A673 (cell line): ENCODE results near the gene EXD2. TPM values are rescaled to one million over a fixed set of nuclear protein-coding genes. Genes with fewer than 3 reads are reported as not detected.
"Not testable (repeated sequence)": the region's sequence is repeated elsewhere in the genome, so short reads cannot be mapped to it uniquely, and the experiment has no call there.

Source experiments
- BruUV-seq: library from RNA; stranded (reverse); fragments of 400-500 nt; replicated peaks from 2 replicates; lab custom pipeline; 2021; lab: Mats Ljungman, UMichigan
- CTCF ChIA-PET: fragments of 300-600 bp; sonication (Branson Sonifier 250); formaldehyde crosslinking; loops from one replicate; lab custom pipeline; 2022; ENCODE audit warnings: antibody characterized with exemption; lab: Charles Lee
- POLR2A ChIA-PET: fragments of 300-600 bp; sonication (Branson Sonifier 250); formaldehyde crosslinking; loops from one replicate; lab custom pipeline; 2022; ENCODE audit warnings: antibody characterized with exemption; ENCODE audit not compliant: low non-redundant PET; lab: Charles Lee
- DNase-seq: peaks from one replicate; pipeline ENCODE4 v3.0.0-alpha.2; 2015; ENCODE audit warnings: low spot score
- H3K27ac ChIP-seq: fragments of 200-600 bp; sonication (generic); 2 replicates; pipeline ENCODE4 v1.5.1; 2016; ENCODE audit warnings: mixed run types, low read depth, mild to moderate bottlenecking, mixed read lengths, antibody characterized with exemption, low read length; ENCODE audit not compliant: poor library complexity, severe bottlenecking
- H3K27me3 ChIP-seq: fragments of 200-600 bp; sonication (generic); replicated peaks from 2 replicates; pipeline ENCODE4 v1.6.1; 2017; ENCODE audit warnings: mixed run types, low read depth, mild to moderate bottlenecking, mixed read lengths, antibody characterized with exemption, low read length; ENCODE audit not compliant: insufficient read depth, poor library complexity
- H3K36me3 ChIP-seq: fragments of 200-600 bp; sonication (generic); 2 replicates; pipeline ENCODE4 v1.6.1; 2016; ENCODE audit warnings: mixed run types, mild to moderate bottlenecking, mixed read lengths, antibody characterized with exemption, low read length; ENCODE audit not compliant: insufficient read depth, poor library complexity, severe bottlenecking
- H3K4me1 ChIP-seq: fragments of 200-600 bp; sonication (generic); 2 replicates; pipeline ENCODE4 v1.6.1; 2017; ENCODE audit warnings: mixed run types, mild to moderate bottlenecking, mixed read lengths, antibody characterized with exemption, low read length; ENCODE audit not compliant: insufficient read depth, poor library complexity, severe bottlenecking
- H3K4me3 ChIP-seq: fragments of 200-600 bp; sonication (generic); 2 replicates; pipeline ENCODE4 v1.5.1; 2016; ENCODE audit warnings: low read depth, mixed run types, mild to moderate bottlenecking, mixed read lengths, low read length; ENCODE audit not compliant: poor library complexity, severe bottlenecking
- H3K9me3 ChIP-seq: fragments of 200-600 bp; sonication (generic); 2 replicates; pipeline ENCODE4 v1.6.1; 2016; ENCODE audit warnings: mixed run types, low read depth, mild to moderate bottlenecking, mixed read lengths, antibody characterized with exemption, low read length; ENCODE audit not compliant: poor library complexity, severe bottlenecking
- EZH2 ChIP-seq: fragments of 200-600 bp; sonication (generic); IDR thresholded peaks from 2 replicates; pipeline ENCODE4 v1.6.1; 2017; ENCODE audit warnings: borderline replicate concordance, low read depth, mild to moderate bottlenecking, mixed read lengths, antibody characterized with exemption, low read length; ENCODE audit not compliant: poor library complexity, severe bottlenecking
- intact Hi-C: fragments of 100-400 bp; cut with micrococcal nuclease; formaldehyde crosslinking; loops from one replicate; pipeline ENCODE4 v1.10.0; 2022; ENCODE audit not compliant: unreplicated experiment
- total RNA-seq: library from RNA; stranded (reverse); gene quantifications from 2 replicates; pipeline ENCODE4 v1.2.3, GENCODE V29; 2021
- TF ChIP-seq, protein P1 (sequence below): fragments of 300-800, 200-600 bp; sonication (generic); conservative IDR thresholded peaks from 2 replicates; pipeline ENCODE4 v1.5.1; 2017; ENCODE audit warnings: low read depth, mild to moderate bottlenecking, antibody characterized with exemption, low read length, moderate library complexity, mixed read lengths

The EXD2 gene
- total RNA-seq, 1 experiment from 2014 or later = 8.1 TPM

DNA sequence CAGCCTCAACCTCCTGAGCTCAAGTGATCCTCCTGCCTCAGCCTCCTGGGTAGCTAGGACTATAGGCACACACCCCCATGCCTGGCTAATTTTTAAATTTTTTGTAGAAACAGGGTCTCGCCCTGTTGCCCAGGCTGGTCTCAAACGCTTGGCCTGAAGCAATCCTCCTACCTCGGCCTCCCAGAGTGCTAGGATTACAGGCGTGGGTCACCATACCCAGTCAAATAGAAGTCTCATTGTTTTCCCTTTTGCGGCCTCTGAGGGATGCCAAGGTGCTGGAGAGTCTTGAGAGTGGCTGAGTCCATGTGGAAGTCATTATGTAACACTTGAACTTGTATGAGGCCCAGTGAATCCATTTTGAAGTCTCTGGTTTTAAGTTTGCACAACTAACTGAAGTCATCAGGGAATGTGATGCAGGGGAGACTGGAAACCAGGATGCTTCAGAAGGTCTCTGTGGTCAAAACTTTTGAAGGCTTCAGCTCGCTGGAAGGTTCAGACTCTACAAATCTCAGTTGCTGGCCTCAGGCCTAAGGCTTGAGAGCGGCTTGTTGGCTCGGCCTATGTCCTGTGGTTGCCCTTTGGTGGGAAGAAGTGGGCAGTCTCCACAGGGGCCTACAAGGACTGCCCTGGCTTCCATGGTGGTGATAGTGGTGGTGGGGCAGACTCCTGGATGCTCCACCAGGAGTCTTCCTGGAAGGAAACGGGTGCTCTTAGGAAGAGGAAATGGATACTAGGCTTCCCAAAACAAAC, 97.8 kb downstream of the EXD2 start:
- no peak overlapping the region for H3K4me3 ChIP-seq
- ChIA-PET CTCF (no interaction called here), POLR2A (no interaction called here)
- H3K9me3 ChIP-seq = no peaks in the 10 kb centered on the region
- DNase-seq = no peak
- intact Hi-C loops = no loop called here
- no peak overlapping the region for H3K27ac ChIP-seq
- BruUV-seq = no TSS peak
- H3K36me3 ChIP-seq = no peaks in the 10 kb centered on the region
- TF ChIP-seq, protein P1, sequence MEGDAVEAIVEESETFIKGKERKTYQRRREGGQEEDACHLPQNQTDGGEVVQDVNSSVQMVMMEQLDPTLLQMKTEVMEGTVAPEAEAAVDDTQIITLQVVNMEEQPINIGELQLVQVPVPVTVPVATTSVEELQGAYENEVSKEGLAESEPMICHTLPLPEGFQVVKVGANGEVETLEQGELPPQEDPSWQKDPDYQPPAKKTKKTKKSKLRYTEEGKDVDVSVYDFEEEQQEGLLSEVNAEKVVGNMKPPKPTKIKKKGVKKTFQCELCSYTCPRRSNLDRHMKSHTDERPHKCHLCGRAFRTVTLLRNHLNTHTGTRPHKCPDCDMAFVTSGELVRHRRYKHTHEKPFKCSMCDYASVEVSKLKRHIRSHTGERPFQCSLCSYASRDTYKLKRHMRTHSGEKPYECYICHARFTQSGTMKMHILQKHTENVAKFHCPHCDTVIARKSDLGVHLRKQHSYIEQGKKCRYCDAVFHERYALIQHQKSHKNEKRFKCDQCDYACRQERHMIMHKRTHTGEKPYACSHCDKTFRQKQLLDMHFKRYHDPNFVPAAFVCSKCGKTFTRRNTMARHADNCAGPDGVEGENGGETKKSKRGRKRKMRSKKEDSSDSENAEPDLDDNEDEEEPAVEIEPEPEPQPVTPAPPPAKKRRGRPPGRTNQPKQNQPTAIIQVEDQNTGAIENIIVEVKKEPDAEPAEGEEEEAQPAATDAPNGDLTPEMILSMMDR = no peak
- TF ChIP-seq EZH2 = no peak
- H3K4me1 ChIP-seq = no peaks in the 10 kb centered on the region
- no peaks in the 10 kb centered on the region for H3K27me3 ChIP-seq

DNA sequence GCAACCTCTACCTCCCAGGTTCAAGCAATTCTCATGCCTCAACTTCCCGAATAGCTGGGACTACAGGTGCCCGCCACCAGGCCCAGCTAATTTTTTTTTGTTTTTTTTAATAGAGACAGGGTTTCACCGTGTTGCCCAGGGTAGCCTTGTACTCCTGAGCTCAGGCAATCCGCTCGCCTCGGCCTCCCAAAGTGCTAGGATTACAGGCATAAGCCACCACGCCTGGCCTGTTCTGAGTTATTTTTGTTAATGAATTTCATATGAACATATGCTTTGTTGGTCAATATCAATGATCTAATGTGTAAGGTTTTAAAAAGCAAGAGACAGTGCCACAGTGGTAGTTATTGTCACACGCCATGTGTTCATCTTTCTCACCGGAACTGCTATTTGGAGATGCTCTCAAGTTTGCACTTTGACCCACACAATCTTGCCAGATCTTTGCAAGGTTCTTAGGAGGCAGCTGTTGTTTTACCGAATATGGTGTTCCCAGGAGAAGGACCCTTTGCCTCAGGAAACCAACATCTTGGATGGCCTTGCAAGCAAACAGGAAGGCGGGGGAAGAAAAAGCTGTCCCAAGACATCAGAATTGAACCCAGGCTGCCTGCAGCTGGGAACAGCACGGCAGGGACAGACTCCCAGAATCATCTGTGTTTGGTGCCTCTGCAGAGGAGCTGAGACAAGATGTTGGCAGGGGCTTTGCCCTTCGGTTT, 98.7 kb downstream of the EXD2 start:
- intact Hi-C loops = no loop called here
- no TSS peak for BruUV-seq
- CTCF ChIA-PET = no interaction called here
- H3K9me3 ChIP-seq = no peaks in the 10 kb centered on the region
- TF ChIP-seq, protein P1 = no peak
- TF ChIP-seq EZH2 = no peak
- no peaks in the 10 kb centered on the region for H3K36me3 ChIP-seq
- POLR2A ChIA-PET = no interaction called here
- no peak overlapping the region for H3K27ac ChIP-seq
- no peaks in the 10 kb centered on the region for H3K27me3 ChIP-seq
- no peak overlapping the region for H3K4me3 ChIP-seq
- H3K4me1 ChIP-seq = no peaks in the 10 kb centered on the region
- no peak for DNase-seq

DNA sequence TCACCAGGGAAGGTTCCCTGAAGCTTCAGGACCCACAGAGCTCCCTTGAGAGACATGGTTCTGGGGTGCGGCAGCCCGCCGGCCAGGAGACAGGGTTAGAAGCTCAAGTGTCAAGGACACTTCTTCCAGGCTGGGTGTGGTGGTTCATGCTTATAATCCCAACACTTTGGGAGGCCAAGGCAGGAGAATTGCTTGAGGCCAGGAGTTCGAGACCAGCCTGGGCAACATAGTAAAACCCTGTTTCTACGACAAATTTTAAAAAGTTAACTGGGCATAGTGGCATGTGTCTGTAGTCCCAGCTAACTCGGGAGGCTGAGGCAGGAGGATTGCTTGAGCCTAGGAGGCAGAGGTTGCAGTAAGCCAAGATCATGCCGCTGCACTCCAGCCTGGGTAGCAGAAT, 99.6 kb downstream of the EXD2 start:
- H3K4me3 ChIP-seq, H3K4me1 ChIP-seq, POLR2A ChIA-PET, H3K9me3 ChIP-seq, BruUV-seq, H3K27ac ChIP-seq, CTCF ChIA-PET, intact Hi-C loops, H3K27me3 ChIP-seq, H3K36me3 ChIP-seq, DNase-seq: not testable (repeated sequence)
